Subcutaneous adipose tissue (tissue), 4 donors: Measurements from ENCODE around the gene MYEOV. TPM values are rescaled to one million over a fixed set of nuclear protein-coding genes. Genes with fewer than 3 reads are reported as not detected.

Experiments used
- total RNA-seq, 4 donors: library from RNA; depleted of rRNA; stranded (reverse); fragments of >200 nt; gene quantifications; one replicate each; pipeline ENCODE4 v1.1.0, GENCODE V29; 2016
- TF ChIP-seq, protein P1 (sequence below): fragments of 450-650 bp; IDR thresholded peaks from one replicate; pipeline ENCODE4 v1.5.1; 2016; ENCODE audit warnings: low read depth, mild to moderate bottlenecking, control low read depth, antibody characterized with exemption, moderate library complexity

The MYEOV gene
- total RNA-seq, 4 donors from 2014 or later = 21.4 to 57.9 (median 39.2) TPM

DNA sequence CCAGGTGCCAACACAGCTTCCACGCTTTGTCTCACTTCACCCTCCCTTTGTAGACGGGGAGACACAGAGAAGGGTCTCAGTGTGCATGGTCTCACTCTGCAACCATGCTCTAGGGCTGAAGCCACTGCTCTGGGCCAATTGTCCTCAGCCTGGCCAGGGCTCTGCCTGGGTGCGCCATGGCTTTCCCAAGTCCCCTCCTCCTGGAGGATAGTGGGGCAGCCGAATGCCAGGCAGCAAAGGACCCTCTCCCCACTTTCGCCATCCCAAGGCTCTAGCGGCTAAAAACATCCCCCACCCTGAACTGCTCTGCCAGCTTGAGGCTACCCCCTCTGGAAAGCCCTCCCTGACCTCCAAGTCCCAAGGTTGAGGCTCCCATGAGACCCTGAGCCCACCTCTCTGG is 20.4 kb upstream of the MYEOV start:
- TF ChIP-seq, protein P1, sequence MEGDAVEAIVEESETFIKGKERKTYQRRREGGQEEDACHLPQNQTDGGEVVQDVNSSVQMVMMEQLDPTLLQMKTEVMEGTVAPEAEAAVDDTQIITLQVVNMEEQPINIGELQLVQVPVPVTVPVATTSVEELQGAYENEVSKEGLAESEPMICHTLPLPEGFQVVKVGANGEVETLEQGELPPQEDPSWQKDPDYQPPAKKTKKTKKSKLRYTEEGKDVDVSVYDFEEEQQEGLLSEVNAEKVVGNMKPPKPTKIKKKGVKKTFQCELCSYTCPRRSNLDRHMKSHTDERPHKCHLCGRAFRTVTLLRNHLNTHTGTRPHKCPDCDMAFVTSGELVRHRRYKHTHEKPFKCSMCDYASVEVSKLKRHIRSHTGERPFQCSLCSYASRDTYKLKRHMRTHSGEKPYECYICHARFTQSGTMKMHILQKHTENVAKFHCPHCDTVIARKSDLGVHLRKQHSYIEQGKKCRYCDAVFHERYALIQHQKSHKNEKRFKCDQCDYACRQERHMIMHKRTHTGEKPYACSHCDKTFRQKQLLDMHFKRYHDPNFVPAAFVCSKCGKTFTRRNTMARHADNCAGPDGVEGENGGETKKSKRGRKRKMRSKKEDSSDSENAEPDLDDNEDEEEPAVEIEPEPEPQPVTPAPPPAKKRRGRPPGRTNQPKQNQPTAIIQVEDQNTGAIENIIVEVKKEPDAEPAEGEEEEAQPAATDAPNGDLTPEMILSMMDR = no peak

DNA sequence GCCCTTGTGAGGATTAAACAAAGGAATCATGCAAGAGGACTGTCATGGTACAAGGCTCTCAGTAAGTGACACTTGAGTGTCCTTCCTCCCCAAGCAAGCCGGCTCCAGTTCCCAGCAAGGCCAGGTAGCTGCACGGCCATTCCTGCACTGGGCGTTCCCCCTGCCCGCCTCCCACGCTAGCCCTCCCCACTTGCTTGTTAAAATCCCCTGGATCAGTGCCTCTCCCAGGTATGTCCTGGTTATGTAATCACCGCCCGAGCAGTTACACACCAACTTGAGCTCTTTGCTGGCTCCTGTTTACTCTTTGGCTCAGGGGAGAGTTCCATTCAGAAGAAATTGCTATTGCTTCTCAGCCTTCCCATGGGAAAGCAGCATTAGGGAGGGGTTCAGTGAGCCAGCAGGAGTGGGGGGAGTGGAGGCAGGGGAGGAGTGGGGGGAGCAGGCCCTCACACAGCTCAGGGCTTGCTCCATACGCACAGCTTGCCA is 19.4 kb upstream of the MYEOV start:
- TF ChIP-seq, protein P1 = no peak

DNA sequence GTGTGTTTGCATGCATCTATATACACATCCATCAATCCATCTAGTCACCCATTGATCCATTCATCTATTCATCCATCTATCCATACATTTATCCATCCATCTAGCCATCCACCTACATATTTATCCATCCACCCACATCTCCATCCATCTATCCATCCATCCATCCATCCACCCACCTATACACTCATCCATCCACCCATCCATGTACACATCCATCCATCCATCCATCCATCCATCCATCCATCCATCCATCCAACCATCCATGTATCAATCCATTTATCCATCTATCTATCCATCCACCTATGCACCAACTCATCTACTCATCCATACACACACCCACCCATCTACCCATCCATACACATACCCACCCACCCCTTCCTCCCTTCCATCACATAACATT is 18.8 kb upstream of the MYEOV start:
- TF ChIP-seq, protein P1 = no peak

DNA sequence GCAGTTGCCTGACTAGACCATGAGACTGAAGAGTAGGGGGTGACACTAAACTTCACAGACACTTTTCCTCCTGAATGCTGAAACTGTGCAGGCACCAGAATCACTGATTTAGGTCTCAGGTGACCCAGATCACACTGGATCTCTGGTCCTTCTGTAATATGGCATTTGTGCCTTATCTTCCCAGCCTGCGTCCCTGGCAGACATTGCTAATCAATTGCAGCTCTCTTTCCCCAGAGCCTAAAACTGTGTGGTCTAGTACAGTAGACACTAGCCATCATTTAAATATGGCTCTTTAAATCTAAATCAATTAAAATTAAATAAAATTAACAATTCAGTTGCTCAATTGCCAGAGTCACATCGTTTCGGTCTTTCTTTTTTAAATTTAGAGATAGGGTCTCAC is 17.8 kb upstream of the MYEOV start:
- TF ChIP-seq, protein P1 = no peak

DNA sequence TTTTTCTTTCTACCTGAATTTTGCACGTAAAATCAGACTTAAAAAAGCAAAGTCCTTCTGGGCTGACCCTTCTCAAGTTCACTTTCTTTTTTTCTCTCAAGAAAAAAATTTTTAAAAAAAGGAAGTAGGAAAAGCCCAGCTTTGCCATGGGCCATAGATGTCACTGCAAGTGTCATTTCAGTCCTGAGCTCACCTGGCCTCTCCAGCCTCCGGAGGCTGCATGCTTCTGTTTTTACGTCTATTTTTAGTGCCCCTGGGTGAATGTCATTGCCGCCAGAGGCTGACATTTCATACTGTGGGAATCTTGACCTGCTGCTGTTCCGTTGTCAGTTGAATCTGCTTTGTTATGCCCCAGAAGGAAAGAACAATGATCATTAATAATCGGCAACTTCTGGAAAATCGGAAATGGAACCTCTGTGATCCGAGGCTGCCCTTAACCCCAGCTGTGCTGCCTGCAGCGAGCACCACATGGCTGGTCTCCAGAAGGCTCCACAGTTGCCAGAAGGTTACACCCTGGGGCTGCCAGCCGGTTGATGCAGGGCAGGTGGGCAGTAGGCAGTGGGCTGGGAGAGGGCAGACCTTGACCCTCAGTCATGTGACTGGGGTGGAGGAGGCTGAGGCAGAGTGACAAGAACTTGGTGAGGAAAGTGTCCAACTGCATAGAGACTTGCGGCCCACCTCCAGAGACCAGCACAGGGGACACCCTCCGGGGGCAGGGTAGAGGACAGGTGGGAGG is 16.7 kb upstream of the MYEOV start:
- TF ChIP-seq, protein P1 = no peak

DNA sequence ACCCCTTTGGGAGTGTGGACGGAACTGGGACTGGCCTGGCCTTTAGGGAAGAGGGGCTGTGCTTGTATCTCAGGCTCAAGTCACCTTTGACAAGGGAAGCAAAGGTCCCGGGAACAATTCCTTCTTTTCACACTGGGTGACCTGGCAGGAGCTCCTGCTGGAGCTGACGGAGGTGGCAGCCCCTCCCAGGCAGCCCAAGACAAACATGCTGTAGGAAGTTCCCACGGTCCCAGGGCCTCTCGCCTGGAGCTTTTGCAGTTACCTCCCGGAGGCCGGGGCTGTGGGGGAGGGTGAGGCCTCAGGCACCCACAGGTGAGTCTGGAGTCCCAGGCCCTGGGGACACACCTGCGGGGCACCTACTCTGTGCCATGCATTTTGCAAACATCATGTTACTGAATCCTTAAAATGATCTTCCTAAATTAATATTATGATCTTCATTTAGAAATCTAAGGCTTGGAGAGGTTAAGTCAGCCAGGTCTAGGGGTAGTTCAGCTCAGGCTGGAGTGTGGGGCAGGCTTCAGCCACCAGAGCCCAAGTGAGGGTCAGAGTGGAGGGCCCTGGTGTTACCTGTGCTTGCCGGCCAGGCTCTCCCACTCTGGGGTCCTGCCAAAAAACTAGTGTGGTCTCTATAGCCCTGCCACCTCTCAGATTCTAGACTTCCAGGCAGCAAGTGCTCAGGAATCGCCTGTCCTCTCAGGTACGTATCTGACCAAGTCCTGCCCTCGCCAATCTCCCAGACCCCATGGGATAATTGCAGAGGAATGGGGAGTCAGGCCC is 15.7 kb upstream of the MYEOV start:
- TF ChIP-seq, protein P1 = no peak

DNA sequence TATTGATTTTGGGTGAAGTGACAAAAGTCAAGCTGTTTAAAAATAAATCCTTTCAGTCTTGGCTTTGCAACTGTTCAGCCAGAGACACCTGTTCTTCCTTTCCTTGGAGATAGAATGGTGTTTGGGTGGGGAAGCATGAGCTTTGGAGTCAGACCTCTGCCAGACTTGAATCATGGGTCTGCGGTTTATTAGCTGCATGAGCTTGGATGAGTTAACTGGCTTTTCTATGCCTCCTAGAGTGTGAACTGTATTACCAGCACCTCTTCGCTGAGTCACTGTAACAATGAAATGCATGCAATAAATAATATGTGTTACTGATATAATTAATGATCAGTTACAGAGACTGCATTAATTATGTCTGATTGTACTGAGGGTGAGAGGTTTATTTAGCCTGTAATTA is 13.5 kb upstream of the MYEOV start:
- TF ChIP-seq, protein P1 = no peak
